Natural killer cell treated with Interleukin-12 subunit alpha and Interleukin-12 subunit beta and Interleukin-15 and Interleukin-18, amount 100 ng/mL, for 72 hours (primary cell): ENCODE data around the gene PIEZO2. TPM values are rescaled to one million over a fixed set of nuclear protein-coding genes. Genes with fewer than 3 reads are reported as not detected.
A peak's percentile ranks its signal among the peaks of the same experiment; 100 is the strongest.

Experiments
- ATAC-seq, 2 donors: fragments of 150-1000 bp; cut with Tn5 transposase in 1 of 2; sonication (Bioruptor Pico), chemical (Tn5 transposase) in 1 of 2; 2 replicates each; pipeline ENCODE4 v1.10.0; 2021
- DNase-seq: peaks from one replicate; pipeline ENCODE4 v3.0.0; 2022; ENCODE audit warnings: low spot score
- H3K27ac Mint-ChIP-seq, 2 donors: 1 replicate in 1 of 2; 2 replicates in 1 of 2; pipeline ENCODE4 v1.8.0; 2022; ENCODE audit warnings: mixed read lengths in 2 of 2, mild to moderate bottlenecking in 1 of 2, moderate library complexity in 1 of 2
- H3K27me3 Mint-ChIP-seq, 2 donors: 1 replicate in 1 of 2; 2 replicates in 1 of 2; pipeline ENCODE4 v1.8.0; 2022; ENCODE audit warnings: mixed read lengths in 2 of 2
- H3K36me3 Mint-ChIP-seq: one replicate; pipeline ENCODE4 v1.8.0; 2022; ENCODE audit warnings: mixed read lengths
- H3K4me1 Mint-ChIP-seq, 2 donors: 1 replicate in 1 of 2; 2 replicates in 1 of 2; pipeline ENCODE4 v1.8.0; 2022; ENCODE audit warnings: low read depth in 2 of 2, mixed read lengths in 2 of 2, mild to moderate bottlenecking in 1 of 2
- H3K4me3 Mint-ChIP-seq: one replicate; pipeline ENCODE4 v1.8.0; 2022; ENCODE audit warnings: mixed read lengths
- H3K9me3 Mint-ChIP-seq: 2 replicates; pipeline ENCODE4 v1.8.0; 2022; ENCODE audit warnings: mixed read lengths
- total RNA-seq, 2 donors: library from RNA; stranded (reverse); gene quantifications; one replicate each; pipeline ENCODE4 v1.2.3, GENCODE V29; 2022

The PIEZO2 gene
- total RNA-seq, 2 donors from 2014 or later, result not detected

- H3K36me3 Mint-ChIP-seq, result no peaks in the 10 kb centered on the region
- no peak overlapping the region for H3K4me3 Mint-ChIP-seq
- no peak overlapping the region for H3K27ac Mint-ChIP-seq
- DNase-seq (peak; percentile 88), ATAC-seq (peak; percentile 89 to 91)
- no peaks in the 10 kb centered on the region for H3K4me1 Mint-ChIP-seq
- peaks cover 26 to 27% of the 10 kb centered on the region in 2 donors for H3K27me3 Mint-ChIP-seq
- no peaks in the 10 kb centered on the region for H3K9me3 Mint-ChIP-seq
Measured at GRCh38 chr18:10787293-10787901, 362.0 kb downstream of the PIEZO2 start.

GRCh38 chr18:10785798-10786197 is 363.6 kb downstream of the PIEZO2 start:
- H3K27me3 Mint-ChIP-seq, result peaks cover 24 to 26% of the 10 kb centered on the region in 2 donors
- no peak overlapping the region for H3K4me3 Mint-ChIP-seq
- DNase-seq (no peak), ATAC-seq (no peak)
- no peaks in the 10 kb centered on the region for H3K9me3 Mint-ChIP-seq
- H3K27ac Mint-ChIP-seq, result no peak overlapping the region
- H3K36me3 Mint-ChIP-seq, result no peaks in the 10 kb centered on the region
- no peaks in the 10 kb centered on the region for H3K4me1 Mint-ChIP-seq

GRCh38 chr18:10784596-10785202 is 364.7 kb downstream of the PIEZO2 start:
- Mint-ChIP-seq H3K27me3 (peaks cover 25 to 33% of the 10 kb centered on the region in 2 donors), H3K36me3 (no peaks in the 10 kb centered on the region)
- no peak for ATAC-seq

GRCh38 chr18:10783941-10784340 is 365.4 kb downstream of the PIEZO2 start:
- Mint-ChIP-seq H3K27me3 (peaks cover 24 to 32% of the 10 kb centered on the region in 2 donors), H3K36me3 (no peaks in the 10 kb centered on the region), H3K9me3 (no peaks in the 10 kb centered on the region), H3K4me1 (no peaks in the 10 kb centered on the region), H3K4me3 (no peak overlapping the region), H3K27ac (no peak overlapping the region)
- ATAC-seq (no peak), DNase-seq (no peak)

More at GRCh38 chr18:10784596-10785202, 364.7 kb downstream of the PIEZO2 start:
- Mint-ChIP-seq H3K27ac (no peak overlapping the region), H3K4me1 (no peaks in the 10 kb centered on the region), H3K4me3 (no peak overlapping the region), H3K9me3 (no peaks in the 10 kb centered on the region)
- DNase-seq, result no peak

- no peak overlapping the region for H3K27ac Mint-ChIP-seq
- ATAC-seq (no peak), DNase-seq (no peak)
- H3K4me3 Mint-ChIP-seq, result no peak overlapping the region
- H3K36me3 Mint-ChIP-seq, result no peaks in the 10 kb centered on the region
- peaks cover 27 to 30% of the 10 kb centered on the region in 2 donors for H3K27me3 Mint-ChIP-seq
- H3K4me1 Mint-ChIP-seq, result no peaks in the 10 kb centered on the region
- H3K9me3 Mint-ChIP-seq, result peaks cover 3% of the 10 kb centered on the region
Measured at GRCh38 chr18:10776493-10776892, 372.9 kb downstream of the PIEZO2 start.

- H3K4me1 Mint-ChIP-seq, result no peaks in the 10 kb centered on the region
- H3K27ac Mint-ChIP-seq, result no peak overlapping the region
- no peak overlapping the region for H3K4me3 Mint-ChIP-seq
- H3K9me3 Mint-ChIP-seq, result peaks cover 3% of the 10 kb centered on the region
- DNase-seq, result no peak
- no peak for ATAC-seq
- peaks cover 27 to 28% of the 10 kb centered on the region in 2 donors for H3K27me3 Mint-ChIP-seq
- no peaks in the 10 kb centered on the region for H3K36me3 Mint-ChIP-seq
Measured at GRCh38 chr18:10775026-10775425, 374.3 kb downstream of the PIEZO2 start.

- no peaks in the 10 kb centered on the region for H3K36me3 Mint-ChIP-seq
- ATAC-seq, result peak in 1 of 2 donors; percentile 67
- no peak for DNase-seq
- H3K4me3 Mint-ChIP-seq, result no peak overlapping the region
- H3K27me3 Mint-ChIP-seq, result peaks cover 19 to 20% of the 10 kb centered on the region in 2 donors
- no peaks in the 10 kb centered on the region for H3K4me1 Mint-ChIP-seq
- H3K9me3 Mint-ChIP-seq, result peaks cover 3% of the 10 kb centered on the region
- H3K27ac Mint-ChIP-seq, result no peak overlapping the region
Measured at GRCh38 chr18:10771053-10771709, 378.2 kb downstream of the PIEZO2 start.

GRCh38 chr18:10770264-10770663 is 379.1 kb downstream of the PIEZO2 start:
- ATAC-seq, result no peak
- no peak overlapping the region for H3K27ac Mint-ChIP-seq
- no peaks in the 10 kb centered on the region for H3K36me3 Mint-ChIP-seq
- H3K4me1 Mint-ChIP-seq, result no peaks in the 10 kb centered on the region
- no peak overlapping the region for H3K4me3 Mint-ChIP-seq
- H3K27me3 Mint-ChIP-seq, result peaks cover 16 to 18% of the 10 kb centered on the region in 2 donors
- DNase-seq, result no peak
- peaks cover 3% of the 10 kb centered on the region for H3K9me3 Mint-ChIP-seq

GRCh38 chr18:10768221-10768620 is 381.1 kb downstream of the PIEZO2 start:
- H3K27me3 Mint-ChIP-seq, result peaks cover 10 to 13% of the 10 kb centered on the region in 2 donors
- peaks cover 3% of the 10 kb centered on the region for H3K9me3 Mint-ChIP-seq
- ATAC-seq, result no peak
- H3K4me3 Mint-ChIP-seq, result no peak overlapping the region
- no peak overlapping the region for H3K27ac Mint-ChIP-seq
- no peaks in the 10 kb centered on the region for H3K4me1 Mint-ChIP-seq
- no peaks in the 10 kb centered on the region for H3K36me3 Mint-ChIP-seq
- DNase-seq, result no peak

- Mint-ChIP-seq H3K4me1 (no peaks in the 10 kb centered on the region), H3K36me3 (no peaks in the 10 kb centered on the region), H3K27me3 (peaks cover 10 to 13% of the 10 kb centered on the region in 2 donors), H3K4me3 (no peak overlapping the region), H3K9me3 (peaks cover 3% of the 10 kb centered on the region), H3K27ac (no peak overlapping the region)
- DNase-seq (no peak), ATAC-seq (no peak)
Measured at GRCh38 chr18:10767658-10768057, 381.7 kb downstream of the PIEZO2 start.

GRCh38 chr18:10760986-10761385 is 388.4 kb downstream of the PIEZO2 start:
- ATAC-seq, result no peak
- Mint-ChIP-seq H3K4me1 (no peaks in the 10 kb centered on the region), H3K27me3 (peaks cover 0 to 3% of the 10 kb centered on the region in 2 donors), H3K4me3 (no peak overlapping the region), H3K27ac (no peak overlapping the region), H3K9me3 (no peaks in the 10 kb centered on the region), H3K36me3 (no peaks in the 10 kb centered on the region)
- no peak for DNase-seq

- H3K4me1 Mint-ChIP-seq, result no peaks in the 10 kb centered on the region
- H3K27ac Mint-ChIP-seq, result no peak overlapping the region
- ATAC-seq, result no peak
- peaks cover 0 to 3% of the 10 kb centered on the region in 2 donors for H3K27me3 Mint-ChIP-seq
- no peak overlapping the region for H3K4me3 Mint-ChIP-seq
- no peaks in the 10 kb centered on the region for H3K9me3 Mint-ChIP-seq
- H3K36me3 Mint-ChIP-seq, result no peaks in the 10 kb centered on the region
- DNase-seq, result no peak
Measured at GRCh38 chr18:10759241-10759640, 390.1 kb downstream of the PIEZO2 start.

- no peak for DNase-seq
- no peaks in the 10 kb centered on the region for H3K27me3 Mint-ChIP-seq
- no peak overlapping the region for H3K27ac Mint-ChIP-seq
- ATAC-seq, result no peak
- no peaks in the 10 kb centered on the region for H3K36me3 Mint-ChIP-seq
- no peaks in the 10 kb centered on the region for H3K9me3 Mint-ChIP-seq
- H3K4me1 Mint-ChIP-seq, result no peaks in the 10 kb centered on the region
- H3K4me3 Mint-ChIP-seq, result no peak overlapping the region
Measured at GRCh38 chr18:10757946-10758345, 391.4 kb downstream of the PIEZO2 start.

GRCh38 chr18:10757349-10757748 is 392.0 kb downstream of the PIEZO2 start:
- H3K4me3 Mint-ChIP-seq, result no peak overlapping the region
- H3K9me3 Mint-ChIP-seq, result no peaks in the 10 kb centered on the region
- H3K27me3 Mint-ChIP-seq, result no peaks in the 10 kb centered on the region
- H3K27ac Mint-ChIP-seq, result no peak overlapping the region
- DNase-seq (no peak), ATAC-seq (no peak)
- H3K4me1 Mint-ChIP-seq, result no peaks in the 10 kb centered on the region
- no peaks in the 10 kb centered on the region for H3K36me3 Mint-ChIP-seq
